ENCODE results near the gene GRK5.
"Not testable (repeated sequence)": the region's sequence is repeated elsewhere in the genome, so short reads cannot be mapped to it uniquely, and the experiment has no call there.

GRK5 gene

GRCh38 chr10:119459681-119460340, 252.4 kb downstream of the GRK5 start:
- no peak for DNase-seq (ENCODE audit: low read depth)

DNA sequence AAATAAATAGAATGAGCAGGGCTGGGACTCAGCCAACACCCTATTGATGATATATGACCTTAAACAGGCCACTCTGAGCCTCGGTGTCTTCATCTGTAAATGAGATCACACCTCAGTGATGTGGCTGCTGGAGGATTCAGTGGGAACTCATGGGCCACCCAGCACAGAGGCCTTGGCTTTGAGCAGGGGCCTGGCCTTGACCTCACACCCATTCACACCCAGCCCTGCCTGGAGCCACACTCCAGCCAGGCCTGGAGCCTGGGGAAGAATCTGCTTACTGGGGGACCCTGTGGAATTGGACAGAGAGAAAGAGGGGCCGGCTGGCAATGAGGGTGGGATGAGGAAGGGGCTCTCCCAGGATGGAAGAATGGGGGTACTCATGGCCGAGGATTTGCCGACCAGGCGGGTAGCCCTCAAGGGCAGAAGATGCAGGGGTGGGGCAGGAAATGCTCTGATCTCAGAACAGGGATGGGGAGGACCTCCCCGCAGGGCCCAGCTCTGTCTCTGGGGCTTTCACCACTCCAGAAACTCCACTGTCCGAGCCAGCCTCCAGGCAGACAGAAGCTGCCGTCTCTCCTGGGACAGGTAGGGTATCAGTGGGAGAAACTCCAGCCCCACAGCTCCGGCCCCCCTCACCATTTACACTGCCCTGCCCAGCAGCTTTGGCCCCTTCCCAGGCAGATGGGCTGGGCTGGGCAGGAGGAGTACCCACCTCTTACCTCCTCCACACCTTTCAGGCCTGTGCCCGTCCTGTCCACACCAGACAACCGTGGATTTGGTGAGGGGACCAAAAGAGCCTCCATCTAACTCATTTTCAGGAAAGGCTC, 253.2 kb downstream of the GRK5 start:
- DNase-seq (ENCODE audit: low read depth) = no peak

- DNase-seq (ENCODE audit: low read depth) = no peak
Measured at GRCh38 chr10:119461380-119461779, 254.0 kb downstream of the GRK5 start.

DNA sequence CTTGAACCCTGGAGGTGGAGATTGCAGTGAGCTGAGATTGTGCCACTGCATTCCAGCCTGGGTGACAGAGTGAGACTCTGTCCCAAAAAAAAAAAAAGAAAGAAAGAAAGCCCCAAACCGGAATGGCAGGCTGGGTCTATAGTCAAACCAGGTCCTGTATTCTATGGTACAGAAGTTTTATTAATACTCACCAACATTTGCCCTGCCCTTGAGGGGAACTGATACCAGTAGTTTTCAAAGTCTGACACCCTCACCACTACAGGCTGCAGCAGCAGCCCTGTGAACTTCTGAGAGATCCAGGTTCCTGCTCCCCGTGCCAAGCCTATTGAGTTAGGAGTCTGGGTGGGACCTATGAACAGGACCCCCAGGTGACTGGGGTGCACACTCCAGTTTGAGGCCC, 254.6 kb downstream of the GRK5 start:
- DNase-seq (ENCODE audit: low read depth) = no peak

DNA sequence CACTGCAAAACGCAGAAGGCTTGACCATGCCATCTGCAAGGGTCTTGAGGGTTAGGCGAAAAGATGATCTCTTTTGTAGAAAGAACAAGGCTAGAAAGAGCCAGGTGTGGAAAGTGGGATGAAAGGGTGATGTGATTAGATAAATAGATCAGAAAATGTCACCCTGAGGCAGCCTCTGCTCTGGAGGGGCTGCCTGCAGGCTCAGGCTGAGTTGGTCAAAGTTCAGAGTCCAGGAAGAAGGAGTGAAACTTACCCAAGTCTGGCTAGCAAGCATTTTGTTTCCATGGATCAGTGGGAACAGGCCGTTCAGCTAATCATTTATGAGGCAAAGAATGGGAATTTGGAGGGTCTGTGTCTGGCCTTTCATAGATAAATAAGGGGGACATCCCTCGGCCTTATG, 255.4 kb downstream of the GRK5 start:
- DNase-seq (ENCODE audit: low read depth) = no peak

DNA sequence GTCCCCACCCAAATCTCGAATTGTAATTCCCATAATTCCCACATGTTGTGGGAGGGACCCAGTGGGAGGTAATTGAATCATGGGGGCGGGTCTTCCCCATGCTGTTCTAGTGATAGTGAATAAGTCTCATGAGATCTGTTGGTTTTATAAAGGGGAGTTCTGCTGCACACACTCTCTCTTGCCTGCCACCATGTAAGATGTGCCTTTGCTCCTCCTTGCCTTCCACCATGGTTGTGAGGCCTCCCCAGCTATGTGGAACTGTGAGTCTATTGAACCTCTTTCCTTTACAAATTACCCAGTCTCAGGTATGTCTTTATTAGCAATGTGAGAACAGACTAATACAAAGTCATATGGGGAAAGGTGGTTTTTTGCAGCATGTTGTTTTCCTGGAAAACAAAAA, 255.8 kb downstream of the GRK5 start:
- DNase-seq (ENCODE audit: low read depth) = not testable (repeated sequence)

- DNase-seq (ENCODE audit: low read depth) = no peak
Measured at GRCh38 chr10:119465085-119465484, 257.7 kb downstream of the GRK5 start.

- no peak for DNase-seq (ENCODE audit: low read depth)
Measured at GRCh38 chr10:119466076-119466475, 258.7 kb downstream of the GRK5 start.

- no peak for DNase-seq (ENCODE audit: low read depth)
Measured at GRCh38 chr10:119466655-119467054, 259.3 kb downstream of the GRK5 start.

DNA sequence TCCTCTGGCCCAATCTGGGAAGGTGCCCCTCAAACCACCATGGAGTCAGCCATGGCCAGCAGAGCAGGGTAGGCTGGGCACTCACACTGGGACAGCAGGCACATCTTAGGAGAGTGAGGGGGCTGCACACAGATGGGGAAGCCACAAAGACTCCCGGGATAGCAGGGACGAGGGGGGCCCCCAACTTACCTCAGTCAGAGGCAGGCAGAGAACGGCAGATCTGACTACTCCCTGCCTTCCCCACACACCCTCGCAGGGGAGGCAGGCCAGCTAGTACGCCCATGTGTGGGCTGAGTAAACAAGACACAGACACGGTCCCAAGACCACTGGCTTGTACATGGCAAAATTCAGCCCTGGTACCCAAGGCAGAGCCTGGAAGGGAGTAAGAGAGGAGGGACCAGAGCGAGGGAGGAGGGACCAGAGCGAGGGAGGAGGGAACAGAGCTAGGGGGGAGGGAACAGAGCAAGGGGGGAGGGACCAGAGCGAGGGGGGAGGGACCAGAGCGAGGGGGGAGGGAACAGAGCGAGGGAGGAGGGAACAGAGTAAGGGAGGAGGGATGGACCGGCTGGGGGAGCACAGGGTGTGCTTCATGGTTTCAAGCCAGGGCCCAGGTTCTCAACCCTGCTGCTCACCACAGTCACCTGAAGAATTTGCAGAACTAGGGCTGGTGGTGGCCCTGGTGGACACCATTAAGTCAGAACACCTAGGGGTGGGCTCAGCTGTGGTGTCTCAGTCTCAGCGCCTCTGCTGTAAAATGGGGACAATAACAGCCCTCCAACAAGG, 261.4 kb downstream of the GRK5 start:
- no peak for DNase-seq (ENCODE audit: low read depth)

- DNase-seq (ENCODE audit: low read depth) = no peak
Measured at GRCh38 chr10:119469325-119469707, 261.9 kb downstream of the GRK5 start.

GRCh38 chr10:119469846-119470245, 262.5 kb downstream of the GRK5 start:
- no peak for DNase-seq (ENCODE audit: low read depth)

DNA sequence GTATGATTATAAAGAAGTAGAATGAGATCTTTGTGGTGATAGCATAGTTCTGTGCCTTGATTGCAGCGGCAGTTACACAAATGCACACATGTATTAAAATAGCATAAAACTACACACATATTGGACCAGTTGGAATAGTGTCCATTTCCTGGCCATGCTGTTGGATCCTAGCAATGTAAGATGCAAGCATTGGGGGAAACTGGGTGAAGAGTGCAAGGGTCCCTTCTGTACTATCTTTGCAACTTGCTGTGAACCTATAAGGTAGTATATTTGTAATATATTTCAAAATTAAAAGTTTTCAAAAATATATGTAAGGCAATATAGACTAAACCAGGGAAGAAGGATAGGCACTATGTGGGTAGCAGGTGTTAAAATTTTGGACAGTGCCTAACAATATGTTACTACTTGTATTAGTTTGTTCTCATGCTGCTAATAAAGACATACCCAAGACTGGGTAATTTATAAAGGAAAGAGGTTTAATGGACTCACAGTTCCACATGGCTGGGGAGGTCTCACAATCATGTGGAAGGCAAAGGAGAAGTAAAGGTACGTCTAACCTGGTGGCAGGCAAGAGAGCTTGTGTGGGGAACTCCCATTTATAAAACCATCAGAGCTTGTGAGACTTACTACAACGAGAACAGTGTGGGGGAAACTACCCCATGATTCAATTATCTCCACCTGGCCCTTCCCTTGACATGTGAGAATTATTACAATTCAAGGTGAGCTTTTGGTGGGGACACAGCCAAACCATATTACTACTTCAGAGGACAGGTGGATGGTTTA, 263.7 kb downstream of the GRK5 start:
- no peak for DNase-seq (ENCODE audit: low read depth)

- DNase-seq (ENCODE audit: low read depth) = no peak
Measured at GRCh38 chr10:119473771-119474170, 266.4 kb downstream of the GRK5 start.

DNA sequence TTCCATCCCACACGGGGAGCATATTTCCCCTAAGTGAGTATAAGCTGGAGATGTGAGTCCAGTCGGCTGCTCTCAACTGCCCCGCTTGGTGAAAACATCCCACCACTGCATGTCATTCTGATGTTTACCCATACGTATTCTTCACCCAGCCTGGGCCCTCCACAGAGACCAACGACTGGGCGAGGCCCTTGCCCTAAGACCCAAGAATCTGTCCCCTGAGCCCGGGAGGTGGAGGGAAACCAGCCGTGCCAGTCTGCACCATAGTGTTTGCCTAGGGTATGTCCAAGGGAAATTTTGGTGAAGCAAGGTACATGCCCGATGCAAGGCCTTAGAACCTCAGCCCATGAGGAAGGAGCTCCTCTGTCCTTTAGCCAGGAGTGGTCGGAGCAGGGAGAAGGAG, 267.2 kb downstream of the GRK5 start:
- no peak for DNase-seq (ENCODE audit: low read depth)

- no peak for DNase-seq (ENCODE audit: low read depth)
Measured at GRCh38 chr10:119477444-119477843, 270.1 kb downstream of the GRK5 start.

DNA sequence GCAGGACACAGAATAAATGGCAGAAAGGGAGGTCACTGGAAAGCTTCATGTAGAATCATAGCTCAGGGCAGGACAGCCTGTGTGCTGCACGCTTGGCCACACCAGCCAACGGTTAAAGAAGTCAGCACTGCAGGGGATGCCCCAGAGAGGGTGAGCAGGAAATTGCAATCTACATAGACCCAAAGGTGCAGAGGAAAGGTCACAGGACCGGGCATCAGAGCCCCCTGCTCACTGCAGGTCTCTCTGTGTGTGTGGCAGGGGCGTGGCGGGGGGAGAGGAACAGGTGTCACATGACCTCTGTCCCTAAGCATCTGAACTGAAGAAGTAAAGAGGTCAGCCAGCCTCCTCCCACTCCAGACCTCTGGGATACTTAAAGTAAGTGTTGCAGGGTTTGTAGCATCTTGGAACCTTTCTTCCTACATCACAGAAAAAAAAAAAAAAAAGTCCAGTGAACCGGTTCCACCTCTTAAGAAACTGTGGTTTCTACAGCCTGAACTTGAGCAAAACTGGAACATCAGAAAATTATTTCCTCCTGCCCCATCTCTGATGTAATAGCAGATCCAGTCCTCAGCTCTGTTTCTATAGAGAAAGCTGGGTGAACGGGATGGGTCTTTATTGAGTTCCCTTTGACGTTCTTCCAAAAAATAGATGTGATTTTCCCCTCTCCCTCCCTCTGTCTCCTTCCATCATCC, 270.9 kb downstream of the GRK5 start:
- DNase-seq (ENCODE audit: low read depth) = no peak

DNA sequence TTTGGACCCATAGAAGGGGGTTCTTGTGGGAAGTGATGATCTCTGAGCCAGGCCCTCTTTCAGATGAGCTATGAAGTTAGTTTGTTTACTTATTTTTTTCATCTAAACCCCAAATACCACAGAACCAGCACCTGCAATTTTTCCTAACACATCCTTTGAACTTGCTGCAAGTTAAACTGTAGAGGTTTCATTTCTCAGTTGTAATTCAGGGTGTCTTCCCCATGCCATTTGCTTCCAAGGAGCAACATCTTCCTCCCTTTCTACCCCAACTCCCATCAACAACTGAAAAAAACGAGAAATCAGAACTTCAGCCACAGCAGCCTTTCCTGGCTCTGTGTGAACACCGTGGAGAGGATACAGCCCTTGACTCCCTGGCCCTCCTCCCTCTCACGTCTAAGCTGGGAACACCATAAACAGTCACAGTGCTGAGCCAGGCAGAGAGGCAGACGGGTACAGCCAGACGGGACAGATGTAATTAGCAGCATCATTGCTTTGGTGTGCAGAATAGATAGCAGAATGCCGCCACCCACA, 271.5 kb downstream of the GRK5 start:
- DNase-seq (ENCODE audit: low read depth) = no peak

GRCh38 chr10:119479532-119479931, 272.2 kb downstream of the GRK5 start:
- no peak for DNase-seq (ENCODE audit: low read depth)

DNA sequence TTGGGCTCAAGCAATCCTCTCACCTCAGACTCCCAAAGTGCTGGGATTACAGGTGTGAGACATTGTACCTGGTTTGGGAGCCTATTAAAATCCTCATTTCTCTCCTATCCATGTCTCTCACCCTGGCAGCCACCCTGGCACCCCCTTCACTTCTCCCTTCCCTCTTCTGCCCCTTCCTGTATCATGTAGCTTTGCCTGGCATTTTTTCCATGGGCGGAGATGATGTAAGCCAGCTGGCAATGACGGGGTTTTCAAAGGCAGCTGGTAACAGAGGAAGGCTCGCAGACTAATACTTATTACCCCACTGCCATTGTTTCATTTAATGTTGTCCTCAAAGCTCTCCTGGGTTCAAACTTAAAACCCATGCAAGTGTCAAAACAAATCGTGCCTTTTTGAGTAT, 273.3 kb downstream of the GRK5 start:
- no peak for DNase-seq (ENCODE audit: low read depth)

DNA sequence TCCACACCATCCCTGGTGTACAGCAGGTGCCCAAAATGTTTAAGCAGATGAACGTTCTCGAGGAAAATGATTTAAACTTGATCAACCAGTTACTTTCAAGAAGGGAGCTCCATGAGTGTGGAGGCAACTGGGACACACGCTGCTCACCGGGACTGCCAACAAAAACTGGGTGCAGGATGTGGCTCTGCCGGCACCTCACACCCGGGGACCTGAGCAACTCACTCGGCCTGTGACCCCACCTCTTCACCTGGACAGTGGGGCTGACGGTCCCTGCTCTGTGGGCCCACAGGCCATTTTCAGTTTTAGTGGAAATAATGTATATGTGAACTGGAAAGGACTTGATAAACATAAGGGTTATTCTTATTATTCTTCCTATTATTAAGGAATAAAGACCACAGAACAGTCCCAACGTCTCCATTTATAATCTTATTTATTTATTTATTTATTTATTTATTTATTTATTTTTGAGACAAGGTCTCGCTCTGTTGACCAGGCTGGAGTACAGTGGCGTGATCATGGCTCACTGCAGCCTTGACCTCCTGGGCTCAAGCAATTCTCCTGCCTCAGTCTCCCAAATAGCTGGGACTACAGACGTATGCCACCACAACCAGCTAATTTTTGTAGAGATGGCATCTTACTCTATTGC, 274.5 kb downstream of the GRK5 start:
- DNase-seq (ENCODE audit: low read depth) = no peak

Measured in stimulated activated CD8-positive, alpha-beta memory T cell treated with anti-CD3 and anti-CD28 coated beads, Interleukin-15, amount 100 ng/mL, for 1 hour (primary cell).